ENCODE results near the gene KCNA3.

The KCNA3 gene

GRCh38 chr1:110637475-110637874 lies 37.3 kb downstream of the KCNA3 start:
- no peak for DNase-seq

GRCh38 chr1:110636149-110636935 lies 38.4 kb downstream of the KCNA3 start:
- no peak for DNase-seq

GRCh38 chr1:110635434-110635833 lies 39.3 kb downstream of the KCNA3 start:
- no peak for DNase-seq

GRCh38 chr1:110634455-110635311 lies 40.1 kb downstream of the KCNA3 start:
- no peak for DNase-seq

- DNase-seq: no peak
These were observed 40.7 kb downstream of the KCNA3 start for GRCh38 chr1:110634086-110634454.

- DNase-seq: no peak
These were observed 41.1 kb downstream of the KCNA3 start for GRCh38 chr1:110633646-110634030.

- no peak for DNase-seq
These were observed 42.7 kb downstream of the KCNA3 start for GRCh38 chr1:110631836-110632620.

GRCh38 chr1:110630839-110631663 lies 43.7 kb downstream of the KCNA3 start:
- no peak for DNase-seq

GRCh38 chr1:110628323-110629105 lies 46.2 kb downstream of the KCNA3 start:
- no peak for DNase-seq

GRCh38 chr1:110627764-110628163 lies 47.0 kb downstream of the KCNA3 start:
- DNase-seq: no peak

GRCh38 chr1:110626889-110627288 lies 47.9 kb downstream of the KCNA3 start:
- no peak for DNase-seq

Data from cortex of kidney (tissue), 1 donor.